GM19397 (cell line): ENCODE measurements around the gene ADCY5.

Source experiments
- ATAC-seq: cut with Tn5 transposase; IDR thresholded peaks from one replicate; pipeline ENCODE4 v1.9.1; 2021; ENCODE audit warnings: mild to moderate bottlenecking, moderate library complexity; ENCODE audit not compliant: unreplicated experiment

Gene ADCY5

DNA sequence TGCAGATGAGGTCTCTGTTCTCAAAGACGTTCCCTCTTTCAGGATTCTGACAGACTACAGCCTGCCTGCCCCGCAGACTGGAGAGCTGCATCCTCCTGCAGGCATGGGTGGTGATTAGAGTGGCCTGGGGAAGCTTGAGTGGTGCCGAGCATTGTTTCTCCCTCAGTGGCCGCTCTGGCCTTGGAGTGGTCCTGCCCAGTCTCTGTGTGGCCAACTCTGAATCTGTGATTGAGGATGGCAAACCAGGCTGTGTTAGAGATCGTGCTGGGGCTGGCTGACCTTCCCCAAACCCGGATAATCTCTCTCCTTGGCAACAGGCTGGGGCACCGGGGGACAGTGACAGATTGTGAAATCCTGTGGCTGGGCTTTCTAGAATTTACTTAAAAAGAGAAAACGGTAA, 11.0 kb upstream of the ADCY5 start:
- ATAC-seq: no peak

DNA sequence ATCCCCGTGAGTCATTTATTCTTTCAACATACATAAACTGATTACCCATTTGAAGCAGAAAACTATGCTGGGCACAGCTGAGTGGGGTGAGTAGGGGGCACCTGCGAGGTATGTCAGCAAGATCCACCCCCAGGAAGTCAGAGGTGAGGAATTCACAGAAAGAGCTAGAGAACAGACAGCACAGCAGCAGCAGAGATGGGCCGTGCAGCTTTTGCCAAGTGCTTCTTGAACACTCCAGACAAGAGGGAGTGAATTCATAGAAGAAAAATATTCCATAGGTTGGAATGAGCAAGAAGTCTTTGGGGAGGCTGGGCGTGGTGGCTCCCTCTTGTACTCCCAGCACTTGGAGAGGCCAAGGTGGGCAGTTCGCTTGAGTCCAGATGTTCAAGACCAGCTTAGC, 9.4 kb upstream of the ADCY5 start:
- ATAC-seq: no peak

DNA sequence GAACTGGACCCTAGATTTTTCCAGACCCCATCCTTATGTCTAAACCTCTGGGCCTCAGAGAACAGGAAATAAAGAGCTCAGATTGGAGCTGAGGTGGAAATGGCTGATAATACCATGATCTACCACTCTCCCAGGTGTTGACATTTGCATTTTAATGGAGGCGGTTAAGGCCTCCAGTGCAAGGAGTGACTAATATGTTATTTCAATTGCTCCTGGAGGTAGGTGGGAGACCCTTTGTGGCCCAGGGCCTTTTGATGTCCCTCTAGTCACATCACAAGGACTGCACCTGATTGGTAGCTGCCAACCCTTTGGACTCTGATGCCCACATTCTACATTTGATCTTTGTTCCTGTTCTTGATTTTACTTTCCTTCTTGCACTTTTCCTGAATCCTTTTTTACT, 9.0 kb upstream of the ADCY5 start:
- no peak for ATAC-seq

DNA sequence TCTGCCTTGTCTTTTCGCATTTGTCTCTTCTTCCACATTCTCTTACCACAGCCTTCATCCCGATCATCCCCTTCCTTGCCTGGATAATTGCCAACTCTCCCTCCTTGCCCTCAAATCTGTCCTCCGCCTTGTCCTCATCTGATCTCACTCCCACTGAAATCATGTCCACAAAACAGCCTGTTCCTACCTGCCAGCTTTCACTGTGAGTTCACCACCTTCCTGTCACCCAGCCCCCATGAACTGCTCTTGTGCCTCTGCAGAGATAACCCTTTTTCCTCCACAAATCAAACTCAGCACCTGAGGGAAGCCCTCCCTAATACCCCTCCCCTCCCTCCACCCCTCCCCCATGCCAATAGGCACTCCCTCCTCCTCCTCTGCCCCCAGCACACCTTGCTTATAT, 4.8 kb upstream of the ADCY5 start:
- ATAC-seq: no peak

DNA sequence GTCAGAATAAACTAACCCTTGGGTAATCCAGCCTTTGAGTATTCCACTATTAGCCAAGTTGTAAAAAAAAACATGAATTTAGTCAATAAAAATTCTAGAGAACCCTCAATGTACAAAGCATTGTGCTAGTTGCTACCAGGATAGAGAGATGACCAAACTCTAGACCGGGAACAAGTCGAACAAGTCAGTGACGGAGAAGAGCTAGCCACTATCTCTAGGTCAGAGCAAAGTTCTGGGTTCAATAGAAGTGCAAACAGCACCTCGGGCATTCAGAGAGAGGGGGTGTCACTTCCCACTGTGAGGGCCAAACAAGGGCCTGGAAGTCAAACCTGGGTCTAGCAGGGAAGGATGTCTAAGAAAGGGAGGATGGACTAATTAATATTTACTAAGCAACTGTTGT, 2.3 kb upstream of the ADCY5 start:
- no peak for ATAC-seq

DNA sequence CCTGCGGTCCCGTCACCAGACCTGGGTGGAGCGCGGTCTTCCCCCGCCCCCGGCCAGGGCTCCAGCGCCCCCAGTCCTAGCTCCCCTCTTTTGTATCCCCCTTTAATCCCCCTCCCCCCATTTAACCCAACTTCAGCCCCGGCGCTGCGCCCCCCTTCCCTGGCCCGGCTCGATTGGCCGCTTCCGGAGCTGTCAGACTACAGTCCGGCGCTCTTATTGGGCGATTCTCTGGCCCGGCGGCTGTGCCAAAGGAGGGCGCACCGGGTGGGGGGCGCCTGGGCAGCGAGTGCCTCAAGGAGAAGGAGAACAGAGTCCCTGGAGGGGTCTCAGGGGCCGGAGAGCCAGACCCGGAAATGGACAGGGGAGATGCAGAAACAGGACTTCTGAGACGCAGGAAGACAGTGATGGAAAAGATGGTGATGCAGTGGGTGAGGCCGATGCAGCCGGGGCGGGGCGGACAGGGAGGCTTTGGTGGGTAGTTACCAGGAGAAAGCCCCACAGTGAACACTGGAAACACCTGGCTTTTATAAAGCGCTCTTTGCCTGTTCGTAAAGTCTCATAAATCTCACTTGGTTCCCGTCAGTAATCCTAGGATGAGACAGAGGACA, 1.2 kb upstream of the ADCY5 start:
- ATAC-seq: no peak

DNA sequence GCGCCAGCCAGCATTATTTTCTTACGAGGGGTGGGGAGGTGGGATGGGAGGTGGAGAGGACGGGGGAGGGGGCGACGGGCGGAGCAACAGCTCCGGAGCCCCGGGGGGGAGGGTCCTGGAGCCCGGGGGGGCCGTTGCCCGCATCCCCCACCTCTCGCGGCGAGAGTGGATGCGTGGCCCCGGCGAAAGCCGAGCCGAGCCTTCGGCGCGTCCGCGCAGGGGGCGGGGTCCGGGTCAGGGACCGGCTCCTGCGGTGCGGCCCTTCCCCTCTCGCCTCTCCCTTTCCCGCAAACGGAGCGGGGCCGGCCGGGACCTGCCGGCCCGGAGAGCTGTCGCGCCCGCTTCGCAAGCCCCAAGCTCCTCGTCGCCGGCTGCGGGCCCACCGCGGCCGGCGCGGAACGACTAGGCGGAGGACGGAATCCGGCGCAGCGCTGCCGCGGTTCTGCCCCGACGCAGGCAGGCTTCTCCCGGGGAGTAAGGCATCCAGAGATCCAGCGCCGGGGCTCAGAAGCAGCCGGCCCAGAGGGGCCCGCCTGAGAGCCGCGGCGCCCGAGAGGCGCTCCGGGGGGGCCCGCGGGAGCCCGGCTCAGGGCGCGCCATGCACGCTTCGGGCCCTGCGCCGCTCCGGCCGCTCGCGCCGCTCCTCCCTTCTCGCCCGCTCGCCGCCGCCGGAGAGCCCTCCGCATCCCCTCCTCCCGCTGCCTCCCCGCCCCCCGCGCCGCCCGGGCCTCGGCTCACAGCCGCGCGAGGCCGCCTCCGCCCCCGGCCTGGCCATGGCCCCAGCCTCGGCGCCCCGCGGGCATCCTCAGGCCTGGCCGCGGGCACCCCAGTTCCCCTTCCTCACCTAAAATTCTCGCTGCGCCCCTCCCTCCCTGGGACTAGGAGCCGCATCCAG, 459 bp upstream of the ADCY5 start:
- no peak for ATAC-seq

DNA sequence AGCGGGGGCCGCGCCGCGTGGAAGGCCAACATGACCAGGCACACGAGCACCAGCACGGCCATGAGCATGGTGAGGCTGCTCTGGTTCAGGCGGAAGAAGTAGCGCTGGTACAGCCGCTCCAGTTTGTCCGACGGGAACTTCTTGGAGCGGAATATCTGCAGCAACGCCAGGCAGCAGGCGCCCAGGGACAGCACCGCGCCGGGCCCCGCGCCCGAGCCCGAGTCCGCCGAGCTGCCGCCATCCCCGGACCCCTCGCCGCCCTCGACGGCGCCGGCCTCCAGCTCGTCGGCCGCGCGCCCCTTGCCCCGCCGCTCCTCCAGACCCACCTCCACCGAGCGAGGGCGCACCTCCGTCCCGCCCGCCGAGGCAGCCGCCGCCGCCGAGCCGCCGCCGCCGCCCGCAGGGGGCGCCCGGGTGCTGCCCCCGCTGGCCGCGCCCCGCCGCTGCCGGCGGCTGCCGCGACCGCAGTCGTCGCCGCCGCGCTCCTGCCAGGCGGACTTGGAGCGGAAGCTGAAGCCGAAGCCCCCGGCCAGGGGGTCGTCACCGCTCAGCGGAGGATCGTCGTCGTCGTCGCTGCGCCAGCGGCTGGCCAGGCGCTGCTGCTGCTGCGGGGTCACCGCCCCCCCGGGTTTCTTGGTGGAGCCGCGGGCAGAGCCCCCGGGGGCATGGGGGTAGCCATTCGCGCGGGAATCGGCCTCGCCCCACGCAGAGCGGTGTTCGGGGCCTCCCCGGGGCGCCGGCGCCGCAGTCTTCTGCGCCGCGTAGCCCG, 957 bp downstream of the ADCY5 start:
- ATAC-seq: no peak

DNA sequence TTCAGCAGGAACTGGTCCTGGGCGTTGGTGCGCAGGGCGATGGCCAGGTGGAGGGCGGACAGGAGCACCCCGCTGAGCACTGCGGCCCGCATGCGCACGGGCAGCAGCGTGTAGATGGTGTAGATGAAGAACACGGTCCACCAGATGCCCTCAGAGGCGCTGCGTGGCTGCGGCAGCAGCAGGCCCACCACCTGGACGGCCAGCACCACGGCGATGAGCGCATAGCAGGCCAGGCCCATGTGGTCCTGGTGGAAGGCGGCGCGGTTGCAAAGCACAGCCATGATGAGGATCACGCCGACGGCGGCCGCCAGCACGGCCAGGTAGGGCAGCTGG, 1.5 kb downstream of the ADCY5 start:
- no peak for ATAC-seq

DNA sequence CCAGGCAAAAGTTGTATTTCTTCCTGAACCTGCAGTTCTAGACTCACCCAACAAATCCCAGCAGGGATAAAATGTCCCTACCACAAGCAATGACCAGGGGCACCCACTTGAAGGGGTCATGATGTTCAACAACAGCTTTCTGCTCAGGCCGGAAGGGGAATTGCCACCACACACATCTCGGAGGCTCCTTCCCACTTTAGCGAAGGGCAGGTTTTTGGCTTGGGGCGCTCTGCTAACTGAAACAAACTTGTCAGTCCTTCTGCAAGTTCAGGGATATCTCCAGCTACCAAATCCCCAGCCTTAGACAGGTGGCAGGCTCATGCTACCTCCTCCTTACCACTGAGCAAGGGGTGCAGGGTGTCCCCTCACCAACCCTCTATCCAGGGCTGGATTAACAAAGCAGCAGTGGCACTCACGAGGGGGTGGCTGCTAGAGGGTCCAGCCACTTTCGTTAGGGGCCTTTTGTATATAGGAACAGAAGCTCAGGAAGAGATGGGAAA, 2.2 kb downstream of the ADCY5 start:
- ATAC-seq: no peak

DNA sequence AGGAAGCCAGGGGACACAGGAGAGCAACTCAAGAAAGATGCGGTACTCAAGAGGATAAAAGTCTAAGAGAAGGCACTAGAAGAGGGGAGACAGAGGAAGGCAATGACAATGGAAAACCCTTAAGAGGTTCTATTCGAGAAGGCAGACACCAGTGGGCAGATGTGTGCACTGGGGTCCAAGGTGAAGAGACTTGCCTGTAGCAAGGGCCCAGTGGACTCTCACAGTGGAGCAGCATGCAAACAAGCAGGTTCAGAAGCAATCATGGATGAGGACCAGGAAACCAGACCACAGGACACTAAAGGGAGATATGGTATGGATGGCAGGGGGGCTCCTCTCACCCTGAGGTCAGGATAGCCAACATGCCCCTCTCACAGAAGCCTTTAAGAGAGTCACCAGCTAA, 2.7 kb downstream of the ADCY5 start:
- no peak for ATAC-seq

DNA sequence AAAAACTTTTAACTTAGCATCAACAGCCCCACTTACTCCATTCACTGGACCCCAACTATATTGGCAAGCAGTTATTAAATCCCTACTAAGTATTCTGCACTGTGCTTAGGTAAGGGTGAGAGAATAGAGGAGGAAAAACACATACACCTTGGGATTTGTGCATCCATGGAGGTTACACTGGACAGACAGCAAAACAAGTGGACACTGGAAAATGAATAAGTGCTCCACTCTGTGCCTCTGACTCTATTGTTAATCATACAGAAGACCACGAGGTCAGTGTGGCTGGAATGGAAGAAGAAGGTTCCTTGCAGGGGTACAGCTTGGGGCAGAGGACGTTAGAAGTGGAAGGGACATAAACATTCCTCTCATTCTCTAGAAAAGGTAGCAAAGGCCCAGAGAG, 3.2 kb downstream of the ADCY5 start:
- ATAC-seq: no peak

DNA sequence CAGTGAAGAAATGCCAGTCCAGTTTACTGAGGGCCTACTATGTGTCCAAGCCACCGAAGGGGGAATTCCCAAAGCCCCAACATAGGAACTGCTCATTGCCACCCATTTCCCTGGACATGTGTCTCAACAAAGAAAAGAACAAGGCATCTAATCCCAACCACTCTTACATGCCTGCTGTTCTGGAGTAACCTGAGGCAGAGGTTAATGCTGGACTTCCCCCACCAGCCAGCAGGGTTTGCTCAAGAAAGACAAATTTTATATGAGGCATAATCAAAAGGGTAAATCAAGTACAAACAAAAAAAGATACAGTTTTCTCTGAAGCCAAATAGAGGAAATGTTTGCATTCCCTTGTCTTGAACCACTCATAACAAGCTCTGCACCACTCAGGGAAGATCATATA, 4.1 kb downstream of the ADCY5 start:
- no peak for ATAC-seq

DNA sequence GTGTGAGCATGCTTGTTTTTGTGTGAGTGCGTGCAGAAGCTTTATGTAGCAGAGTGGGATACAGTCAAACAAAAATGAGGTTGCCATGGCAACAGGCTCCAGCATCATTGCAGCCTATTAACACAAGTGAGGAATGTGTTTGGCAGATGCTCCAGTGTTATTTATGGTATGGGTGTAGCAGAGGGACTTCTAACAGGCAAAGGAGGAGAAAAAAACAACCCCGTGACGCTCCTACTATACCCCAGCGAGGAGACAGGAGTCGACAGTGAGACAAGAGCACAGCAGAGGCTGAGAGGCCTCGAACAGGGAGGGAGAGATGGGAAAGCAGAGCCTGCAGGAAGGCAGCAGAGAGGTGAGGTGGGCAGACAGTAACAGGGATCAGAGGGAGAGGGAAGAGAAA, 4.9 kb downstream of the ADCY5 start:
- no peak for ATAC-seq

DNA sequence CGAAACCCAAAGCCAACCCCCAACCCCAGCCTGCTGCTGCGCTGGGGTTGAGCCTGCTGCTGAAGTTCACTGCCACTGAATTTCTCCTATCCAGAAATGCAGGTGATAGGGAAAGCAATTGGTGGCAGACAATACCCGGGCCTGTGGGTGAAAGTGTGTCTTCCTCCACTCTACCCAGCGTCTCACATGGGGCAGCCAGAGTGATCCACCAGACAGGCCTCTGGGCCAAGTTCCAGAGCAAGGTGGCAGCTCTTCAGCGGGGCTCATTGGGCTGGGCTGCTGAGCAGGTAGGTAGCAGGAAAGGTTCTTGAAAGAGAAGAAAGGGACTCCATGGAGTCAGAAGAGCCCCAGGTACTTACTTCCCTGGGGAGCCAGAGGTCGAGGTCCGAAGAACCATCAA, 6.0 kb downstream of the ADCY5 start:
- ATAC-seq: no peak

DNA sequence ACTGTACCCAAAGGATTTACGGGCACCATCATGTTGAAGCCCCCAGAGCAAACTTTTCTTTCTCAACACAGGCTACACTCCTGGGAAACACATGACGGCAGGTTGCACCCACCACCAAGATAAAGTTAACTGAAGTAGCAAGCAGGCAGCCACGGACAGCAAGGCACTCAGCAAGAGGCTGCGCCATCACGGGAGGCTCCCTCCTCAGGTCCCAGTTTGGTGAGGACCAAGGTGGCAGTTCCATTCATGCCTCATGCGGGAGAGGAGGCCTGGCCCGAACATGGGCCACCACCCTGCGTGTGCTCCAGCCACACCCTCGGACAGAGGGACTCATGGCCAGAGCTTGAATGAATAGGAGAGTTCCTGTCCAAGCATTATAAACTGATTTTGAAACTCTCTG, 6.8 kb downstream of the ADCY5 start:
- ATAC-seq: no peak

DNA sequence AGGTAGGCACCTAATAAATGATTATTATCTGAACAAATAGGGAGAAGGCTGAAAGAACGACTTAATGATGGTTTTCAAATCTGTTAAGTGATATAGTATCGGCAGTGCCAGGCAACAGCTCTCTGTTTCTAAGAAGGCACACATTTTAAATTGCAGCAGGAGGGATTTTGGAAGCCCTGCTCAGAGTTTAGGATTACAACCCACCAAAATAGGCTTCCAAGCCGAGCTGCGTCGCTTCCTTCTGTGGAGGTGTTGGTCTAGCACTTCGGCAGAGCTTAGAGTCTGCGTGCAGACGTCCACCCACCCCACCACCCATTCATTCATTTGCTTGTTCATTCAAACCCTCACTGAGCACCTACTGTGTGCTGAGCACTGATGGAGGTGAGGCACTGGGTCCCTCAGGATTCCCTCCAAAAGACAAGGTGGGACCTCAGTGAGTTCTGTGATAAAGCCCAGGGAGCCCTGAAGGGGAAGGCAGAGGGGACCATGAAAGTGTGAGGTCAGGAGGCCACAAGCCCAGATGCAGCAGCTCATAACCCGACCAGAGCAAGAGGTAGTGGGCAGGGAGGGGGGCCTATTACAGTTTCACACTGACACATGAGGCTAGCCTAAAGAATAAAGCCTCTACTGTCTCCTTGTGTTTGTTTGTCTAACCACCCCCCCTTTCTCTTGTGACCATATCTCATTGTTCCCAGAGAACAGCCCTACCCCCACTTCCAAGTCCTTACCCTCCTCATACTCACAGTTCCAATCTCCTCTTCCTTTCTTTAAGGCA, 8.9 kb downstream of the ADCY5 start:
- no peak for ATAC-seq

DNA sequence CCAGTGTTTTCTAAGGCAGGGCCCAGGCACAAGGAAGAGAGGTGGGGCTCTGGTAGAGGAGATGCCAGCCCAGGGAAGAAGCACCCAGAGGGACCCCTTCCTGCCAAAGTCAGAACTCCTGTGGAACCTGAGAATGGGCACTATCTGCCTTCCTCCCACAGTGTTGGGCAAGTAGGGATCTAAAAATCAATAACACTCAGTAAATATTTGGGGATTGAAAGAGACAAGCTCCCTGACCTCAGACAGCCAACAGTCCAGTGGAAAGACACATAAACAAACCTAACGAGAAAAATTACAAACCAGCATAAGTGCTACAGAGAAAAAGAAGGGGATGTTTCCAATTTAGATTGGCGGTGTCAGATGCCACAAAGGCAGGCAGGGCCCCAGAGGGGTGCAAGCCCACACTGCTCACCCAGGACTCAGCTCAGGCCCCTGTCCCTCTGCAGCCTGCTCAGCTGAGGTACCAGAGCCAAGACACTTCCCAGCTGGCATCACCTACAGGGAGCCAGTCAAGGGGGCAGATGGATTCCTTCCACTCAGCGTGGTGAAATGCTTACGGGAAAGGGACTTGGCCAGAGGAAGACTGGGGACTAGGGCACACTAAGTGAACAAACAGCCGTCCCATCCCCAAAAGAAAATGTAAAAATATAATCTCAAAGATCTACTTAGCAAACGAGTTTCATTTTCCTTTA, 15.9 kb downstream of the ADCY5 start:
- ATAC-seq: no peak

DNA sequence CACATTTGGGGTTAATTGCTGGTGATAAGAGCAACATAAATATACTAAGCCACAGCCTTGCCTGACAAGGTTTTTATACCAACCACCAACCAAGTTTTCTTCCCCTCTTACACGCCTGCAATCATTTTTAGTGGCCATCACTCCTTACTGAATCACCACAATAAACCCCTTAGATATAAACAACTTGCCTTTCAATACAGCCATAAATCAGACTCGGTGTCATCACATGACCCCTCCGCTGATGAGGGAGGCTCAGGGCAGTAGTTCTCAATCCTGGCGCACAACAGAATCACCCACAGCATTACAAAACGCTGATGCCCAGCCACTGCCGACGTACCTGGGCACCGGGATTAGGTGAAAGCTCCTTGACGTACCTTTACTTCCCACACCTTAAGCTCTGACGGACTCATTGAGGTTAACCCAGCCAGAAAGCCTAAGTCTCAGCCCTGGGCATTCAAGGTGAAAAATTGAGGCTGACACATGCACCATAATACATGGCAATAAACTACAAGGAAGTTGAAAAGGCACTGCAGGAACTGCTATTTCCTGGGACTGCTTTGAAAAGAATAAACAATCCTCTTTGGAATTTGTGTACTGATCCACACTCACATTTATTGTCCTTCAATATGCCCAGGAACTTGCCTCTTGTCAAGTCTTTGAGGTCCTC, 17.1 kb downstream of the ADCY5 start:
- no peak for ATAC-seq
